SK-N-SH treated with all-trans-retinoic acid at 6 μM for 48 hours (cell line): ENCODE results near the gene SPRYD7.

ENCODE experiments used
- CREB5 ChIP-seq: fragments of 250-450 bp; sonication (Bioruptor Pico); IDR thresholded peaks from 2 replicates; pipeline ENCODE4 v1.5.1; 2020; ENCODE audit warnings: low read depth, mild to moderate bottlenecking, moderate library complexity
- CSDC2 ChIP-seq: fragments of 250-450 bp; sonication (Bioruptor Pico); IDR thresholded peaks from 2 replicates; pipeline ENCODE4 v1.5.0; 2020; ENCODE audit warnings: mild to moderate bottlenecking, moderate library complexity
- OSR1 ChIP-seq: fragments of 250-450 bp; sonication (Bioruptor Pico); IDR thresholded peaks from 2 replicates; pipeline ENCODE4 v1.8.0; 2022; ENCODE audit warnings: moderate library complexity, mild to moderate bottlenecking, inconsistent platforms
- SNAI2 ChIP-seq: fragments of 250-450 bp; sonication (Bioruptor Pico); IDR thresholded peaks from 2 replicates; pipeline ENCODE4 v1.5.0; 2020; ENCODE audit warnings: mild to moderate bottlenecking, moderate library complexity
- TCF4 ChIP-seq: fragments of 250-450 bp; sonication (Bioruptor Pico); IDR thresholded peaks from 2 replicates; pipeline ENCODE4 v1.8.0; 2021; ENCODE audit warnings: mild to moderate bottlenecking, moderate library complexity, borderline replicate concordance
- TSHZ2 ChIP-seq: fragments of 250-450 bp; sonication (Bioruptor Pico); IDR thresholded peaks from 2 replicates; pipeline ENCODE4 v1.5.0; 2020; ENCODE audit warnings: mild to moderate bottlenecking, moderate library complexity
- ZFP3 ChIP-seq: fragments of 250-450 bp; sonication (Bioruptor Pico); IDR thresholded peaks from 2 replicates; pipeline ENCODE4 v1.5.0; 2020; ENCODE audit warnings: mild to moderate bottlenecking, moderate library complexity
- ZFP30 ChIP-seq: fragments of 450-650 bp; formaldehyde crosslinking; IDR thresholded peaks from 2 replicates; pipeline ENCODE4 v1.5.0; 2022; ENCODE audit warnings: mild to moderate bottlenecking, moderate library complexity
- ZNF565 ChIP-seq: fragments of 450-650 bp; formaldehyde crosslinking; conservative IDR thresholded peaks from 2 replicates; pipeline ENCODE4 v1.5.0; 2020; ENCODE audit warnings: low read depth, mild to moderate bottlenecking, moderate library complexity
- ZNF70 ChIP-seq: fragments of 450-650 bp; formaldehyde crosslinking; IDR thresholded peaks from 2 replicates; pipeline ENCODE4 v1.5.0; 2020; ENCODE audit warnings: mild to moderate bottlenecking, moderate library complexity
- ZNF8 ChIP-seq: fragments of 450-650 bp; formaldehyde crosslinking; IDR thresholded peaks from 2 replicates; pipeline ENCODE4 v1.5.0; 2020; ENCODE audit warnings: mild to moderate bottlenecking, moderate library complexity

GRCh38 chr13:49980266-49980665 lies 44.1 kb upstream of the SPRYD7 start:
- TF ChIP-seq TSHZ2 = no peak
- TF ChIP-seq ZNF565 = no peak
- no peak for TF ChIP-seq CREB5 (CRISPR knock-in tag)
- no peak for TF ChIP-seq ZFP3
- no peak for TF ChIP-seq TCF4 (CRISPR knock-in tag)
- no peak for TF ChIP-seq CSDC2 (CRISPR knock-in tag)
- no peak for TF ChIP-seq ZNF70 (CRISPR knock-in tag)
- no peak for TF ChIP-seq OSR1 (CRISPR knock-in tag)
- no peak for TF ChIP-seq ZFP30
- no peak for TF ChIP-seq SNAI2 (CRISPR knock-in tag)
- no peak for TF ChIP-seq ZNF8 (CRISPR knock-in tag)
